K562 (cell line): ENCODE measurements around the gene RHOBTB3. TPM values are rescaled to one million over a fixed set of nuclear protein-coding genes. Genes with fewer than 3 reads are reported as not detected.

Source experiments
- CSDE1 ChIP-seq, 2 experiments: fragments of 450-650 bp; IDR thresholded peaks; 2 replicates each; pipeline ENCODE4 v1.6.1; 2016; ENCODE audit warnings: mild to moderate bottlenecking in 1 of 2
- DIDO1 ChIP-seq: fragments of 450-650 bp; IDR thresholded peaks from 2 replicates; pipeline ENCODE4 v1.6.1; 2016; ENCODE audit warnings: low read depth, missing biosample characterization, missing genetic modification characterization
- EHMT2 ChIP-seq: fragments of 450-650 bp; IDR thresholded peaks from 2 replicates; pipeline ENCODE4 v1.6.1; 2018; ENCODE audit warnings: antibody characterized with exemption
- ELF2 ChIP-seq: fragments of 250-450 bp; sonication (Bioruptor Pico); IDR thresholded peaks from 2 replicates; pipeline ENCODE4 v1.5.0; 2021; ENCODE audit warnings: mild to moderate bottlenecking
- FOXA3 ChIP-seq, 2 experiments: fragments of 450-650 bp in 1 of 2; sonication (generic) in 1 of 2; formaldehyde crosslinking; IDR thresholded peaks in 1 of 2; conservative IDR thresholded peaks in 1 of 2; 2 replicates each; pipeline versions ENCODE4 v1.4.0 to v1.8.0; 2020 to 2022; ENCODE audit warnings: mild to moderate bottlenecking in 2 of 2, missing genetic modification reagents in 1 of 2
- MYC ChIP-seq, 2 experiments: fragments of 250-450 bp in 1 of 2; sonication (Bioruptor Pico) in 1 of 2; IDR thresholded peaks; 2 replicates each; pipeline versions ENCODE4 v1.5.1 to v1.6.1; 2012 to 2021; ENCODE audit warnings: low read depth in 2 of 2, borderline replicate concordance in 1 of 2, improper control_type of control experiment in 1 of 2, low read length in 1 of 2, mild to moderate bottlenecking in 1 of 2, moderate library complexity in 1 of 2
- NFATC3 ChIP-seq: fragments of 450-650 bp; IDR thresholded peaks from 2 replicates; pipeline ENCODE4 v1.6.1; 2017; ENCODE audit warnings: mild to moderate bottlenecking
- NFE2 ChIP-seq: IDR thresholded peaks from 2 replicates; pipeline ENCODE4 v1.6.1; 2014; ENCODE audit warnings: antibody characterized with exemption, low read depth
- NONO ChIP-seq, 2 experiments: fragments of 200-400 bp in 1 of 2; fragments of 450-650 bp in 1 of 2; formaldehyde crosslinking in 1 of 2; IDR thresholded peaks; 2 replicates each; pipeline ENCODE4 v1.6.1; 2017; ENCODE audit warnings: low read depth in 2 of 2, mild to moderate bottlenecking in 2 of 2, moderate library complexity in 2 of 2, low read length in 1 of 2
- NR2C1 ChIP-seq, 2 experiments: fragments of 450-650 bp; IDR thresholded peaks; 2 replicates each; pipeline ENCODE4 v1.6.1; 2017; ENCODE audit warnings: mild to moderate bottlenecking in 2 of 2, antibody characterized with exemption in 1 of 2, inconsistent platforms in 1 of 2, missing compliant biosample characterization in 1 of 2, missing genetic modification characterization in 1 of 2
- PHTF2 ChIP-seq: fragments of 250-450 bp; sonication (Bioruptor Pico); IDR thresholded peaks from 2 replicates; pipeline ENCODE4 v1.5.0; 2021; ENCODE audit warnings: mild to moderate bottlenecking
- ZC3H11A ChIP-seq: IDR thresholded peaks from 2 replicates; pipeline ENCODE4 v1.6.1; 2012; ENCODE audit warnings: low read depth, low read length, improper control_type of control experiment
- ZFX ChIP-seq: sonication (generic); formaldehyde crosslinking; IDR thresholded peaks from 2 replicates; pipeline ENCODE4 v1.8.0; 2022; ENCODE audit warnings: mild to moderate bottlenecking, missing genetic modification reagents, moderate library complexity
- ZNF232 ChIP-seq: sonication (generic); formaldehyde crosslinking; IDR thresholded peaks from 2 replicates; pipeline ENCODE4 v1.8.0; 2022; ENCODE audit warnings: mild to moderate bottlenecking, missing genetic modification reagents
- ZNF24 ChIP-seq: fragments of 450-650 bp; IDR thresholded peaks from 2 replicates; pipeline ENCODE4 v1.6.1; 2016
- polyA plus RNA-seq, 8 experiments: library from polyadenylated mRNA; depleted of rRNA in 4 of 8; stranded (reverse) in 5 of 8; unstranded in 3 of 8; fragments of >200 nt; fragmentation: Nextera tagmentation in 2 of 8; fragmentation: Illumina TruSeq in 1 of 8; extraction: Ambion mirVana in 2 of 8; extraction: Trizol in 1 of 8; gene quantifications; 2 replicates each; pipeline versions ENCODE4 v1.2.1 to v1.2.3, GENCODE V29; 2011 to 2014; ENCODE audit warnings: inconsistent platforms in 1 of 8, missing spikeins in 1 of 8
- total RNA-seq, 7 experiments: library from RNA; depleted of rRNA in 6 of 7; stranded (reverse); fragments of >200 nt in 6 of 7; fragmentation: Illumina TruSeq in 2 of 7; extraction: Trizol in 2 of 7; gene quantifications; 2 replicates each; pipeline versions ENCODE4 v1.2.1 to v1.2.3, GENCODE V29; 2011 to 2021; ENCODE audit warnings: low replicate concordance in 1 of 7
- TF ChIP-seq, protein P1 (sequence below): fragments of 450-650 bp; formaldehyde crosslinking; IDR thresholded peaks from 2 replicates; pipeline ENCODE4 v1.4.0; 2022; ENCODE audit warnings: missing genetic modification characterization
- TF ChIP-seq, protein P2 (sequence below): sonication (generic); formaldehyde crosslinking; IDR thresholded peaks from 2 replicates; pipeline ENCODE4 v1.8.1; 2023; ENCODE audit warnings: mild to moderate bottlenecking, missing genetic modification reagents
- TF ChIP-seq, protein P3 (sequence below): fragments of 250-450 bp; sonication (Bioruptor Pico); IDR thresholded peaks from 2 replicates; pipeline ENCODE4 v1.8.0; 2022; ENCODE audit warnings: inconsistent platforms
- TF ChIP-seq, protein P4 (sequence below): fragments of 450-650 bp; formaldehyde crosslinking; IDR thresholded peaks from 2 replicates; pipeline ENCODE4 v1.4.0; 2022; ENCODE audit warnings: missing genetic modification characterization
- TF ChIP-seq, protein P5 (sequence below): IDR thresholded peaks from 2 replicates; pipeline ENCODE4 v1.6.1; 2014; ENCODE audit warnings: antibody characterized with exemption

RHOBTB3 gene
- total and polyA plus RNA-seq, 9 of the 15 experiments (the other 6 are each of a cell fraction or from before 2014, with no cell fraction given): 39.7 to 143 (median 115) TPM

DNA sequence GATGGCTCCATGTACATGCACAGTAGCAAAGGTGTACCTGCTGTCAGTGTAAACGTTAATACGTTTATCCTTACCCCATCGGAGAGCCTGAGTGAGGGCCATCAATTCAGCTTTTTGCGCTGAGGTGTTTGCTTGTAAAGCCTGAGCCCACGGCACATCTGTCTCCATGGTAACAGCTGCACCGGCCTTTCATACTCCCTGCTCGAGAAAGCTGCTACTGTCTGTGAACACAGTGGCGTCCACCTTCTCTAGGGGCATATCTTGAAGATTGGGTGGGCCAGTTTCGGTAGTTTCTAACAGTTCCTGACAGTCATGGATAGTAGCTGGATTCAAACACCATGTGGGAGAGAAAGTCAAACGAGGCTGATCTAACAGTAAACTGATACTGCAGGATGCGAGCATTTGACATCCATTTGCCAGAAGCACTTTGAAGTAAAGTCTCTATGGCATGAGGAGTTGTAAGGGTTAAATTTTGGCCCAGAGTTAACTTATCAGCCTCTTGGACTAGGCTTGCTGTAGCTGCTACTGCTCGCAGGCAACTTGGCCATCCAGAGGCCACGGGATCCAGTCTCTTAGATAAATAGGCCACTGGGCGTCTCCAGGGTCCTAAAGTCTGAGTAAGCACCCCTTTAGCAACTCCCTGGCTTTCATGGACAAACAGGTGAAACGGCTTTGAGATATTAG, 21.0 kb upstream of the RHOBTB3 start (continued):
- TF ChIP-seq ZC3H11A: no peak
- no peak for TF ChIP-seq ZNF232
- TF ChIP-seq, protein P1, sequence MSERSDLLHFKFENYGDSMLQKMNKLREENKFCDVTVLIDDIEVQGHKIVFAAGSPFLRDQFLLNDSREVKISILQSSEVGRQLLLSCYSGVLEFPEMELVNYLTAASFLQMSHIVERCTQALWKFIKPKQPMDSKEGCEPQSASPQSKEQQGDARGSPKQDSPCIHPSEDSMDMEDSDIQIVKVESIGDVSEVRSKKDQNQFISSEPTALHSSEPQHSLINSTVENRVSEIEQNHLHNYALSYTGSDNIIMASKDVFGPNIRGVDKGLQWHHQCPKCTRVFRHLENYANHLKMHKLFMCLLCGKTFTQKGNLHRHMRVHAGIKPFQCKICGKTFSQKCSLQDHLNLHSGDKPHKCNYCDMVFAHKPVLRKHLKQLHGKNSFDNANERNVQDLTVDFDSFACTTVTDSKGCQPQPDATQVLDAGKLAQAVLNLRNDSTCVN (CRISPR knock-in tag): no peak
- TF ChIP-seq, protein P2, sequence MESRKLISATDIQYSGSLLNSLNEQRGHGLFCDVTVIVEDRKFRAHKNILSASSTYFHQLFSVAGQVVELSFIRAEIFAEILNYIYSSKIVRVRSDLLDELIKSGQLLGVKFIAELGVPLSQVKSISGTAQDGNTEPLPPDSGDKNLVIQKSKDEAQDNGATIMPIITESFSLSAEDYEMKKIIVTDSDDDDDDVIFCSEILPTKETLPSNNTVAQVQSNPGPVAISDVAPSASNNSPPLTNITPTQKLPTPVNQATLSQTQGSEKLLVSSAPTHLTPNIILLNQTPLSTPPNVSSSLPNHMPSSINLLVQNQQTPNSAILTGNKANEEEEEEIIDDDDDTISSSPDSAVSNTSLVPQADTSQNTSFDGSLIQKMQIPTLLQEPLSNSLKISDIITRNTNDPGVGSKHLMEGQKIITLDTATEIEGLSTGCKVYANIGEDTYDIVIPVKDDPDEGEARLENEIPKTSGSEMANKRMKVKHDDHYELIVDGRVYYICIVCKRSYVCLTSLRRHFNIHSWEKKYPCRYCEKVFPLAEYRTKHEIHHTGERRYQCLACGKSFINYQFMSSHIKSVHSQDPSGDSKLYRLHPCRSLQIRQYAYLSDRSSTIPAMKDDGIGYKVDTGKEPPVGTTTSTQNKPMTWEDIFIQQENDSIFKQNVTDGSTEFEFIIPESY (CRISPR knock-in tag): no peak
- TF ChIP-seq NFATC3: no peak
- no peak for TF ChIP-seq ELF2 (CRISPR knock-in tag)
- TF ChIP-seq, protein P3, sequence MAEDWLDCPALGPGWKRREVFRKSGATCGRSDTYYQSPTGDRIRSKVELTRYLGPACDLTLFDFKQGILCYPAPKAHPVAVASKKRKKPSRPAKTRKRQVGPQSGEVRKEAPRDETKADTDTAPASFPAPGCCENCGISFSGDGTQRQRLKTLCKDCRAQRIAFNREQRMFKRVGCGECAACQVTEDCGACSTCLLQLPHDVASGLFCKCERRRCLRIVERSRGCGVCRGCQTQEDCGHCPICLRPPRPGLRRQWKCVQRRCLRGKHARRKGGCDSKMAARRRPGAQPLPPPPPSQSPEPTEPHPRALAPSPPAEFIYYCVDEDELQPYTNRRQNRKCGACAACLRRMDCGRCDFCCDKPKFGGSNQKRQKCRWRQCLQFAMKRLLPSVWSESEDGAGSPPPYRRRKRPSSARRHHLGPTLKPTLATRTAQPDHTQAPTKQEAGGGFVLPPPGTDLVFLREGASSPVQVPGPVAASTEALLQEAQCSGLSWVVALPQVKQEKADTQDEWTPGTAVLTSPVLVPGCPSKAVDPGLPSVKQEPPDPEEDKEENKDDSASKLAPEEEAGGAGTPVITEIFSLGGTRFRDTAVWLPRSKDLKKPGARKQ (CRISPR knock-in tag): no peak
- TF ChIP-seq DIDO1: no peak
- 0 out of 2 replicates have a peak, but pooled peaks have one; percentile 40 for TF ChIP-seq MYC (IDR thresholded peaks at IDR 0.05; ENCODE audit: low read depth, low read length)
- TF ChIP-seq MYC (CRISPR knock-in tag; IDR thresholded peaks at IDR 0.05; ENCODE audit: borderline replicate concordance, low read depth): no peak
- no peak for TF ChIP-seq ZFX (CRISPR knock-in tag)
- peak; percentile 58; the same call in 1 of the 2 replicates for TF ChIP-seq EHMT2
- TF ChIP-seq FOXA3 (CRISPR knock-in tag; conservative IDR thresholded peaks at IDR 0.05 in 1 of 2, IDR thresholded peaks at IDR 0.05 in 1 of 2): peak; percentile 59 to 87; a peak in 3 of 4 replicates
- TF ChIP-seq NR2C1 (IDR thresholded peaks at IDR 0.05): no peak
- peak; percentile 46; the same call in 1 of the 2 replicates for TF ChIP-seq NR2C1 (tag; IDR thresholded peaks at IDR 0.05)
- TF ChIP-seq CSDE1 (IDR thresholded peaks at IDR 0.05): no peak
- TF ChIP-seq, protein P4, sequence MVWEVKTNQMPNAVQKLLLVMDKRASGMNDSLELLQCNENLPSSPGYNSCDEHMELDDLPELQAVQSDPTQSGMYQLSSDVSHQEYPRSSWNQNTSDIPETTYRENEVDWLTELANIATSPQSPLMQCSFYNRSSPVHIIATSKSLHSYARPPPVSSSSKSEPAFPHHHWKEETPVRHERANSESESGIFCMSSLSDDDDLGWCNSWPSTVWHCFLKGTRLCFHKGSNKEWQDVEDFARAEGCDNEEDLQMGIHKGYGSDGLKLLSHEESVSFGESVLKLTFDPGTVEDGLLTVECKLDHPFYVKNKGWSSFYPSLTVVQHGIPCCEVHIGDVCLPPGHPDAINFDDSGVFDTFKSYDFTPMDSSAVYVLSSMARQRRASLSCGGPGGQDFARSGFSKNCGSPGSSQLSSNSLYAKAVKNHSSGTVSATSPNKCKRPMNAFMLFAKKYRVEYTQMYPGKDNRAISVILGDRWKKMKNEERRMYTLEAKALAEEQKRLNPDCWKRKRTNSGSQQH: no peak
- TF ChIP-seq, protein P5, sequence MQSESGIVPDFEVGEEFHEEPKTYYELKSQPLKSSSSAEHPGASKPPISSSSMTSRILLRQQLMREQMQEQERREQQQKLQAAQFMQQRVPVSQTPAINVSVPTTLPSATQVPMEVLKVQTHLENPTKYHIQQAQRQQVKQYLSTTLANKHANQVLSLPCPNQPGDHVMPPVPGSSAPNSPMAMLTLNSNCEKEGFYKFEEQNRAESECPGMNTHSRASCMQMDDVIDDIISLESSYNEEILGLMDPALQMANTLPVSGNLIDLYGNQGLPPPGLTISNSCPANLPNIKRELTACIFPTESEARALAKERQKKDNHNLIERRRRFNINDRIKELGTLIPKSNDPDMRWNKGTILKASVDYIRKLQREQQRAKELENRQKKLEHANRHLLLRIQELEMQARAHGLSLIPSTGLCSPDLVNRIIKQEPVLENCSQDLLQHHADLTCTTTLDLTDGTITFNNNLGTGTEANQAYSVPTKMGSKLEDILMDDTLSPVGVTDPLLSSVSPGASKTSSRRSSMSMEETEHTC: peak; percentile 75; the same call in 1 of the 2 replicates
- peak in 1 of 2 experiments; percentile 76; a peak in 1 of 4 replicates for TF ChIP-seq NONO (IDR thresholded peaks at IDR 0.05; ENCODE audit: low read depth in 2 of 2, low read length in 1 of 2)
- no peak for TF ChIP-seq PHTF2 (CRISPR knock-in tag)
- TF ChIP-seq ZNF24: no peak; the same call in 1 of the 2 replicates
- peak; percentile 61 for TF ChIP-seq NFE2
